HFF-Myc (cell line): ENCODE results near the gene BCL7A.

ENCODE experiments used
- DNase-seq: peaks from one replicate; pipeline ENCODE4 v3.0.0-alpha.2; 2011; ENCODE audit warnings: low read depth; ENCODE audit errors: extremely low read depth
- H3K4me3 ChIP-seq: replicated peaks from 2 replicates; pipeline ENCODE4 v1.5.1; 2011; ENCODE audit warnings: low read depth, mild to moderate bottlenecking, control low read depth, low read length
- CTCF ChIP-seq: IDR thresholded peaks from 2 replicates; pipeline ENCODE4 v1.5.1; 2012; ENCODE audit warnings: mild to moderate bottlenecking, low read depth, low read length, control low read depth; ENCODE audit errors: missing control alignments

Gene BCL7A

DNA sequence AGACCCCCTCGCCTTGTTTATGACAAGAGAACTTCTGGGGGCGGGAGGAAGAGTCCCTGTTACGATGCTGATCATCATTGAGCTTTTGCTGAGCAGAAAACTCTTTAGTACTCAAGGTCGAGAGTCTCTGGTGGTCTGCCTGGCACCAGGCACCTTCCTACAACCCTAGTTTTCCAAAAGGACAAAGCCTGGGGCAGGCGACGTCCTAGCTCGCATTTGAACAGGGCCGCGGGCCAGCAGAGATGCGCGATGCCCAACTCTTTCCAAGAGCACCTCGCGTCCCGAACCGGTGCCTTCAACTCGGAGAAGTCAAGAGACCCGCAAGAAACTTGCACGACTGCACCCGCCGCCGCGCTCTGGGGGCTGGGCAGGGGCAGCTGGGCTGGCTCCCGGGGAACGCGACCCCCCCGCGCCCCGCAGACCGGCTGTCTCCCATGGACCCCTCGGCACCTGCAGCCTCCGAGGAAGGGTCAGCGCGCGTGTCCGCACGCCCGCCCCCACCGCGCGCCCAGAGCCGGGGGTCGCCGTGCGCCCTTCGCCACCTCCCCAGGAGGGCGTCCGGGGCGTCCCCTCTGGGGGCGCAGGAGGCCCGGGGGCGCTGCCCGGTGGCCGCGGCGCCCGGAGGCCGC lies 377 bp upstream of the BCL7A start:
- no peak for DNase-seq
- no peak for TF ChIP-seq CTCF

GRCh38 chr12:122022393-122023338 lies 982 bp downstream of the BCL7A start:
- H3K4me3 ChIP-seq: peak overlapping the region; percentile 62
- TF ChIP-seq CTCF: no peak
- DNase-seq: no peak

More for the DNA sequence above, 377 bp upstream of the BCL7A start:
- peak overlapping the region; percentile 53 for H3K4me3 ChIP-seq

- peak overlapping the region; percentile 62 for H3K4me3 ChIP-seq
- no peak for DNase-seq
- no peak for TF ChIP-seq CTCF
These were observed 1.9 kb downstream of the BCL7A start for GRCh38 chr12:122023339-122024131.

GRCh38 chr12:122024132-122024785 lies 2.6 kb downstream of the BCL7A start:
- peak overlapping the region; percentile 62 for H3K4me3 ChIP-seq
- TF ChIP-seq CTCF: no peak
- DNase-seq: no peak

DNA sequence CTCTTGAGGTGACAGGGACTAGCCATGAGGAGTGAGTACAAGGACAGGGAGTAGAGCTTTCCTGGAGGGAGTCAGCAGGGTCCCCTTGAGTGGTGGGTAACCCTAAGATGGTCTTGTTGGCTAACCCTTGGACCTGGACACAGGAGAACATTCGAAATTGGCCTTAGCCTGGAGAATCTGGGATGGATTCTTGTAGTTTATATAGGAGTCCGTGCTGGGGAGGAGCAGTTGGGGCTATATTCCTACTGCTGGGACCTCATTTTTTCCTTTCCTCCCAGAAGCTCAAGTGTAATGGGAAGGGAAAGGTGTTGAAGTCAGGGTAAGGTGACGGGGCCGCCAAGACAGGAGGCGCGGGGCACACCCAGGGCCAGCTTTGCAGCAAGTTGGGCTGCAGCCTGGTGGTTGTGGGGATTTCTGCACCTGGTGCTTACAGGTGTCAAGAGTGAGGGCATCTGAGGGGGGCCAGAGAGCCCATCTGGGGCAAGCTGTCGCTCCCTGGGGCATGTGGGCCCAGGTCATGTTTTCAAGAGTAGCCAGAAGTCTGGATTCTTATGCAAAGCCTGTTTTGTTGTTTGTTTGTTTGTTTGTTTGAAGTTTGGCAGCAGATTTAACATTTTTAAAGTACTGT lies 5.1 kb downstream of the BCL7A start:
- TF ChIP-seq CTCF: no peak
- H3K4me3 ChIP-seq: no peak overlapping the region
- no peak for DNase-seq
